Muscle of leg (tissue), 11 donors: ENCODE measurements around the gene DRAM1. TPM values are rescaled to one million over a fixed set of nuclear protein-coding genes. Genes with fewer than 3 reads are reported as not detected.

Experiments
- DNase-seq: peaks from one replicate; pipeline ENCODE4 v3.0.0; 2013
- H3K27ac ChIP-seq: one replicate; pipeline ENCODE4 v1.5.1; 2013; ENCODE audit warnings: mild to moderate bottlenecking, low read length, control low read depth
- H3K27me3 ChIP-seq: one replicate; pipeline ENCODE4 v1.6.1; 2013; ENCODE audit warnings: low read length; ENCODE audit not compliant: control insufficient read depth, insufficient read depth
- H3K36me3 ChIP-seq: one replicate; pipeline ENCODE4 v1.6.1; 2013; ENCODE audit warnings: low read length; ENCODE audit not compliant: control insufficient read depth, insufficient read depth
- H3K4me1 ChIP-seq: one replicate; pipeline ENCODE4 v1.6.1; 2013; ENCODE audit warnings: low read length; ENCODE audit not compliant: control insufficient read depth, insufficient read depth
- H3K4me3 ChIP-seq: one replicate; pipeline ENCODE4 v1.5.1; 2013; ENCODE audit warnings: low read length, control low read depth
- H3K9me3 ChIP-seq: replicated peaks from 2 replicates; pipeline ENCODE4 v1.6.1; 2013; ENCODE audit warnings: low read depth, low read length; ENCODE audit not compliant: control insufficient read depth
- whole genome bisulfite sequencing: methylation state at CpG from one replicate; pipeline ENCODE4 v1.1.5; 2013; ENCODE audit warnings: missing lambda C conversion rate; ENCODE audit not compliant: insufficient coverage; 5-methylcytosine and 5-hydroxymethylcytosine counted together
- polyA plus RNA-seq, 8 donors: library from polyadenylated mRNA; unstranded; fragments of 120-200 nt; gene quantifications; one replicate each; pipeline versions ENCODE4 v1.2.1 to v1.2.3, GENCODE V29; 2013; ENCODE audit warnings: inconsistent platforms in 1 of 8, low replicate concordance in 1 of 8; ENCODE audit not compliant: insufficient read length in 8 of 8, insufficient read depth in 1 of 8
- total RNA-seq: library from RNA; stranded (reverse); fragments of 120-200 nt; gene quantifications from one replicate; pipeline ENCODE4 v1.2.4, GENCODE V29; 2013

Gene DRAM1
- total and polyA plus RNA-seq, 9 donors: 1.7 to 3.6 (median 2.9) TPM

DNA sequence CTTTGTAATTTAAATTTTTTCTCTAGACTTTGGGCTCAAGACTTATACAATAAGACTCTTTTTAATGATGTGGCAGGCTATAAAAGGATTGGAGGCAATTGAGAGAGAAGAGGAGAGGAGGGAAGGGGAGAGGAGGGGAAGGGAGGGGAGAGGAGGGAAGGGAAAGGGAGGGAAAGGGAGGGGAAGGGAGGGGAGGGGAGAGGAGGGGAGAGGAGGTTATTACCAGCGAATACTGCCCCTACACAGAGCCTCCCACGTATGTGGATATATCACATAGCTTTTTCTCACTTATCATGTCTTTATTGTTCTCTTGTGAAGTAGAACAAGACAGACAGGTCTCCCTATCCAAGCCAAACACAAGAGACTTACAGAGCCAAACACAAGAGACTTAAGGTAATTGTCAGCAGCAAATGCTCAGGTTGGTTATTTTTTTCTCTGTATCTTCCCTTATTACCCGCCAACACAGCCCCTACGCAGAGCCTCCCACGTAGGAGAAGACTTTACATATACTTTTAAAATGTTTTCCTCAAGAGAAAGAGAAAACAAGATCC is 63.1 kb downstream of the DRAM1 start:
- peaks cover 10% of the 10 kb centered on the region for H3K4me1 ChIP-seq
- no CpG with 5 or more reads among the region's 5 CpGs for WGBS

DNA sequence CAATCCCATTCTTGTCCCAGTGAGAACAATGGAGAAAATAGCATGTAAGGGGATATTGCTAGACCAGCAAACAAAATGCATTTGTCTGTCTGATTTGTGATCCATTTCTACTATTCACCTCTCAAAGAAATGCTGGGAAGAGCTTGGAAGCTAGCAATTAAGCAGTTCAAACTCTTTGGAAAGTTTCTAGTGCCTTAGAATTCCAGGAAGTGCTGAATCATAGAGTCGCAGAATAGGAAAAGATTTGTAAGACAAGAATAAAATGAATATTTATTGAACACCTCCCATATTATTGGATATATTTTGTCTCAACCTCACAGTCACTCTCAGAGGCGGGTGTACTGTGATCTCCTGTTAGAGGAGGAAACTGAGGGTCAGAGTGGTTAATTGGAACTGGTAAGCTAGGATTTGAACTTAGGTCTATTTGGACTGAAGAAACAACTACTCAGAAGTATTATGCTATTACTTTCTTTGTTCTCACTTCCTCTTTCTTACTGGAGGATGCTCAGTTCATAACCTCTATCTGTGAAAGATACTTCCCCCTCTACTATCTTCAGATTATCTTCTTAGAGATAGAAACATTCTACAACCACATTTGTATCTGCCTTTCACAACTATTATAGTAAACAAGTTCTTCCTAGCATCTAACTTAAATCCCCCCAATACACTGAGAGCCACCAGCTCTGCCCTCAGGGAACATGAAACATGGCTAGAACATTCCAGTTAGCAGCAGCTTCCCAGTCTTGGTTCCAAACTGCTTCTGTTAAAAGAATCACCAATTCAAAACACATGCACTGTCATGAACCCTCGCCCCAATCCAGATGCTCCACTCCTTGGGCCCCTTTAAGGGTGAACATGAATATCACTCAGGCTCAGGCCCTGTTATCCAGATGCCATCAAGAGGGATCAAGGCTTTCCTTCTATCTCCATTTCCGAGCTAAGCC is 64.2 kb downstream of the DRAM1 start:
- Histone ChIP-seq H3K9me3 (no peaks in the 10 kb centered on the region), H3K36me3 (no peaks in the 10 kb centered on the region), H3K4me1 (peaks cover 8% of the 10 kb centered on the region), H3K27me3 (no peaks in the 10 kb centered on the region), H3K27ac (no peak overlapping the region), H3K4me3 (no peak overlapping the region)
- 57% methylated on average over 1 of the region's 4 CpGs for WGBS
- peak; percentile 57 for DNase-seq

More for the DNA sequence above, 63.1 kb downstream of the DRAM1 start:
- H3K27ac ChIP-seq: no peak overlapping the region
- DNase-seq: no peak
- no peaks in the 10 kb centered on the region for H3K27me3 ChIP-seq
- no peaks in the 10 kb centered on the region for H3K36me3 ChIP-seq
- no peak overlapping the region for H3K4me3 ChIP-seq
- H3K9me3 ChIP-seq: no peaks in the 10 kb centered on the region

DNA sequence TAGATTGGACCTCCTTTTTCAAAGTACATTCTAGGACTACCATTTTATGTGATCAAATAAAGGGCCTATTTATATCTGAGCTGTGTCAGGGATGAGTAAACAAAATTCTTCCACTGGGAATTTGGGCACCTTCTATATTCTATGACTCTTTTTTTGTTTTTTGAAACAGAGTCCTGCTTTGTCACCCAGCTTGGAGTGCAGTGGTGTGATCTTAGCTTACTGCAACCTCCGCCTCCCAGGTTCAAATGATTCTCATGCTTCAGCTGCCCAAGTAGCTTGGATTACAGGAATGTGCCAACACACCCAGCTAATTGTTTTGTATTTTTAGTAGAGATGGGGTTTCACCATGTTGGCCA is 64.8 kb downstream of the DRAM1 start:
- no peak overlapping the region for H3K4me3 ChIP-seq
- peaks cover 7% of the 10 kb centered on the region for H3K4me1 ChIP-seq
- no peak for DNase-seq
- no CpG with 5 or more reads among the region's 1 CpG for WGBS
- H3K27ac ChIP-seq: no peak overlapping the region
- H3K36me3 ChIP-seq: no peaks in the 10 kb centered on the region
- no peaks in the 10 kb centered on the region for H3K9me3 ChIP-seq
- no peaks in the 10 kb centered on the region for H3K27me3 ChIP-seq

DNA sequence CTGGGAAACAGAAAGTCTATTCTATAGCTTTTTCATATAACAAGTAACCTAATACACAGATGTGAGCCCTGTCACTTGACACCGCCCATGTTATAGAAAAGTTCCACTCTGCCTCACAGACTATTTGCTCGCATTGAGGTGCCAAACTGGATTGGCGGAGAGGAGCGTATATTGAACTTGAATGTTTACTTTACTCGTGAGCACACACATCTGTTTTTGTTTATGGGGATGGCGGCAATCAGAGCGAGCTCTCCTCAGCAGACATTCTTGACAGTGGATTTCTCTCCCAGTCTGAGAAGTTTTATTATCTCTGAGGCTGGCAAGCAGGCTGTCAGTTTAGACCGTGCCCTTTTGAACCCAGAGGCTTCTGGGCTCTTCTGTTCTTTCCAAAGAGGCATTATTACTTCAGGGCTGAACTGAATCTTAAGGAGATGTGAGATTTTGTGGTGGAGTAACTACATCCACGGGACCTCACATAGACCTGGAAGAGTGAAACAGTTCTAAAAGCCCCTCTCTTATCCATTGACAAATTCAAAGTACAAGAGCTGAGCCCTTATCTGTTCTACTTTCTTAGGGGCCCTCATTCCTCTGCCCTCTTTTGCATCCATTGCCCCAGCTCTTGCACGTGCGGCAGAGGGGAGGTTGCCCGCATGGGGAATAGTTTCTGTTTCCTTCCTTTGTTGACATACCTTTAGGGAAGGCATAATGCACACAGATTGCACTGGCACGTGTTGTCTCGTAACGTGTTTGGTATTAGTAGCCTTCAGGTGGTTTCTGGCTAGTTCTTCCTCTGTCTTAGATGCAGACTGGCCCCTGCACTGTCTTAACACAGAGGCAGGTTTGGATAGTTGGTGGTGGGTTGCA is 68.2 kb downstream of the DRAM1 start:
- no peaks in the 10 kb centered on the region for H3K36me3 ChIP-seq
- H3K4me3 ChIP-seq: no peak overlapping the region
- peak overlapping the region; percentile 15 for H3K27ac ChIP-seq
- DNase-seq: peak; percentile 78
- H3K4me1 ChIP-seq: peaks cover 7% of the 10 kb centered on the region
- WGBS: 8% methylated on average over 3 of the region's 15 CpGs
- no peaks in the 10 kb centered on the region for H3K9me3 ChIP-seq
- H3K27me3 ChIP-seq: no peaks in the 10 kb centered on the region

DNA sequence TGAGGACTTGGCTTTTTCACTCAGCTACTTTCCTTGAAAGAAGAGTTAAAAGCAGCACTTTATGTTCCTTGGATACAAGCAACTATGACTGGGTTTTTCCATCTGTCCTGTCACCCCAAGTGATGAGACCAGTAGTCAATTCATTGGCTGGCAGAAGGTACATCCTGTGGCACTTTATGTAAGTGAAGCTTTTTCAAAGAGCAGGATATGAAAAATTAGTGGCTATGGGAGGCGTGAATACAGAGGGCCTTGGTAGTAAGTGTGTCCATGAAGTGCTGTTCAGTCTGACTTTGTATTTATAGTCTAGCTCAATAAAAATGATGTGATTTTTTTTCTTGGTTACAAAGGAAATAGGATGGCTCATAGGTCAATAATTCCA is 68.8 kb downstream of the DRAM1 start:
- Histone ChIP-seq H3K27me3 (no peaks in the 10 kb centered on the region), H3K36me3 (no peaks in the 10 kb centered on the region), H3K4me1 (peaks cover 7% of the 10 kb centered on the region), H3K9me3 (no peaks in the 10 kb centered on the region), H3K4me3 (no peak overlapping the region), H3K27ac (no peak overlapping the region)
- no CpG with 5 or more reads among the region's 1 CpG for WGBS
- DNase-seq: peak; percentile 41

DNA sequence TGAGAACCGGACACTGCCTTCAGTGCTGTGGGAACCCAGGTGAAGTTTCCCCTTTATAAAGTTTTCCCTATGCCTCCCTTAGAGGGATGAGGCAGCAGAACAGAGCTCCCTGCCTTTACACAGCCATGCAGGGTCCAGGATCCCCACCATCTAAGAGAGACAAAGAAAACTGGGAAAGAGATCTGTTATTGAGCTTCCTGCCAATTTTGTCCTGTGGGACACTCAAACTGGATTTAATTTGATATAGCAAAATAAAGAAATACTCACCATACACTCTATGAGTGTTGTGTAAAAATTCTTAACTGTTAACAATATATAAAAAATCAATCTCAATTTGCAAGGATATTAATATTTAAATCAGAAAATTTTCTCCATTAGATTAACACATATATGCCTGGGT is 69.9 kb downstream of the DRAM1 start:
- WGBS: no CpG with 5 or more reads among the region's 1 CpG
- DNase-seq: peak; percentile 55
- Histone ChIP-seq H3K4me1 (peaks cover 5% of the 10 kb centered on the region), H3K36me3 (no peaks in the 10 kb centered on the region), H3K27ac (no peak overlapping the region), H3K4me3 (no peak overlapping the region), H3K9me3 (no peaks in the 10 kb centered on the region), H3K27me3 (no peaks in the 10 kb centered on the region)

DNA sequence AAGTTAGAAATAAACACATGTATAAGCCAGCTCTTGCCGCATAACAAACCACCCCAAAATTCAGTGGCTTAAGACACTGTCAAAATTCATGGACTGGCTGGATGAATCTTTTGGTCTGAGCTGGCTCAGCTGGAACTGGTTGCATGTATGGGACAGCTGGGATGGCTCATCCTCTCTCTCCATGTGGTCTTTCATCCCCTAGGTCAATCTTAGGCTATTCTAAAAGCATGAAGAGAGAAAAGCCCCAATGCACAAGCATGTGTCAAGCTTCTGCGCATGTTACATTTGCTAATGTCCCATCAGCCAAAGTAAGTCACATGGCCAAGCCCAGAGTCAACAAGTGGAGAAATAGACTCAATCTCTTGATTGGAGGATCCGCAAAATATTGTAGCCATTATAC is 71.0 kb downstream of the DRAM1 start:
- no CpG with 5 or more reads among the region's 3 CpGs for WGBS
- Histone ChIP-seq H3K27me3 (no peaks in the 10 kb centered on the region), H3K27ac (no peak overlapping the region), H3K36me3 (no peaks in the 10 kb centered on the region), H3K9me3 (no peaks in the 10 kb centered on the region), H3K4me3 (no peak overlapping the region), H3K4me1 (peaks cover 5% of the 10 kb centered on the region)
- DNase-seq: no peak

DNA sequence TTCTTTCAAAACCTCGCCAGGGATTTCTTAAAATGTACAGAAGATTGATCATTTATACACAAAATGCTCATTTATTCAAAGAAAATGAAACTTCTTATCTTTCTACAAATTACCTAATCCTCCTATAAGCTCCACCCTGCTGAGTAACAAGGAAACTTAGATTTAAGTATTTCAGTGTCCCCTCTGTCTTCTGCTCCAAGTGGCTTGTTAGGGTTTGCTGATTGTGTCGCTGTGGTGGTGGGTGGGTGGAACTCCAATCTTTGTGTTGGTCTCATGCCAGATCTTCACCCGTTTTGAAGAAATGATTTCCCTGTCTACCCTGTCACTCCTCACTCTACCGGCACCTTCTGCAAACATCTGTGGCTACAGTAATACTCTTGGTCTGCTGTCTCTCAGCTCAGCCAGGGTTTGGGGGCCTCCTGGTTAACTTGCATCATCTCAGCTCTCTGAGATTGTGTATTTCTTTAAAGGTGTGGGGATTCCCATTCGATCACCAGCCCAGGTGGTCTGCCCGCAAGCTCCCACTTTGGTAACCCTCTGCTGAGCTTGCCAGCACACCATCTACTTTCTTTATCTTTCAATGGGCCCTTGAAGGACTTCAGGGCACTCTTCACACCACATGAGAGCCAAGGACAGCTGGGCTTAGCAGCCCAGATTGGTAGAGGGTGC is 73.8 kb downstream of the DRAM1 start:
- Histone ChIP-seq H3K36me3 (no peaks in the 10 kb centered on the region), H3K27me3 (no peaks in the 10 kb centered on the region), H3K9me3 (no peaks in the 10 kb centered on the region), H3K27ac (no peak overlapping the region), H3K4me3 (no peak overlapping the region), H3K4me1 (peaks cover 1% of the 10 kb centered on the region)
- 100% methylated on average over 1 of the region's 6 CpGs for WGBS
- DNase-seq: no peak

DNA sequence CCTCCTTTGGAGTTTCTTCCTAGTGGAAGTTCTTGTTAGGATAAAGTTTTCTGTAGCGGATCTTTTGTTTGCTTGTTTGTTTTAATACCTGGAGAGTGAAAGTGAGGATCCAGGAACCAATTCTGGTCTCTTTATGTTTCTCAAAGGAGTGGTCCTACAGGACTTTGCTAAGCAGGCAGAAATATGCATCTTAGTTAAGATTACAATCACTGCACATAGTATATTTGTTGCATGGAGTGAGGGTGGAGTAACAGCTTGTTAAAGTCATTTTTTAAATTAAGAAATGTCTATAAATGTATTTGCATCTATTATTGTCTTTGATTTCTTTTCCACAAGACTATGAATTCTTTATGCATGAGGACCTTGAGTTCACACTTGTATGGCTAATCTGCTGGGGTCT is 76.7 kb downstream of the DRAM1 start:
- no peaks in the 10 kb centered on the region for H3K9me3 ChIP-seq
- no peak overlapping the region for H3K27ac ChIP-seq
- no peaks in the 10 kb centered on the region for H3K36me3 ChIP-seq
- H3K4me1 ChIP-seq: no peaks in the 10 kb centered on the region
- no peak for DNase-seq
- H3K4me3 ChIP-seq: no peak overlapping the region
- no peaks in the 10 kb centered on the region for H3K27me3 ChIP-seq
- no CpG with 5 or more reads among the region's 1 CpG for WGBS
